CD14-positive monocyte (primary cell): ENCODE measurements around the gene OR5D13. TPM values are rescaled to one million over a fixed set of nuclear protein-coding genes. Genes with fewer than 3 reads are reported as not detected.

Experiments
- DNase-seq, 3 donors: peaks; one replicate each; pipeline ENCODE4 v3.0.0-alpha.2; 2011 to 2022
- H2AFZ ChIP-seq: 2 replicates; pipeline ENCODE4 v1.6.0; 2012; ENCODE audit warnings: mild to moderate bottlenecking, low read depth, low read length, inconsistent platforms; ENCODE audit not compliant: insufficient read depth, poor library complexity, severe bottlenecking
- H3K27ac ChIP-seq, 2 donors: 1 replicate in 1 of 2; 2 replicates in 1 of 2; pipeline ENCODE4 v1.5.1; 2012 to 2013; ENCODE audit warnings: low read length in 2 of 2, control low read depth in 1 of 2, inconsistent platforms in 1 of 2, low read depth in 1 of 2, mild to moderate bottlenecking in 1 of 2
- H3K27me3 ChIP-seq, 2 donors: one replicate each; pipeline versions ENCODE4 v1.6.0 to v1.6.1; 2011 to 2013; ENCODE audit warnings: low read length in 2 of 2; ENCODE audit not compliant: control insufficient read depth in 2 of 2, insufficient read depth in 2 of 2
- H3K36me3 ChIP-seq, 2 donors: replicated peaks in 1 of 2; 1 replicate in 1 of 2; 2 replicates in 1 of 2; pipeline versions ENCODE4 v1.5.1 to v1.6.1; 2012 to 2013; ENCODE audit warnings: low read length in 2 of 2, control low read depth in 1 of 2, inconsistent platforms in 1 of 2, mild to moderate bottlenecking in 1 of 2; ENCODE audit not compliant: insufficient read depth in 2 of 2, control insufficient read depth in 1 of 2
- H3K4me1 ChIP-seq, 2 donors: 1 replicate in 1 of 2; 2 replicates in 1 of 2; pipeline versions ENCODE4 v1.5.1 to v1.6.1; 2012 to 2013; ENCODE audit warnings: low read length in 2 of 2, control low read depth in 1 of 2, inconsistent platforms in 1 of 2, mild to moderate bottlenecking in 1 of 2, moderate library complexity in 1 of 2; ENCODE audit not compliant: insufficient read depth in 2 of 2, control insufficient read depth in 1 of 2
- H3K4me2 ChIP-seq: replicated peaks from 2 replicates; pipeline ENCODE3; 2012; ENCODE audit warnings: low read length, moderate library complexity, mild to moderate bottlenecking; ENCODE audit not compliant: poor library complexity, severe bottlenecking; ENCODE audit errors: extremely low read depth
- H3K4me3 ChIP-seq, 3 experiments: fragments of 200-600 bp in 1 of 3; sonication (generic) in 1 of 3; replicated peaks in 1 of 3; 1 replicate in 2 of 3; 2 replicates in 1 of 3; pipeline ENCODE4 v1.5.1; 2011 to 2013; ENCODE audit warnings: low read length in 3 of 3, mild to moderate bottlenecking in 3 of 3, control low read depth in 2 of 3, low read depth in 2 of 3, inconsistent platforms in 1 of 3, moderate library complexity in 1 of 3
- H3K79me2 ChIP-seq: 2 replicates; pipeline ENCODE4 v1.6.0; 2012; ENCODE audit warnings: mild to moderate bottlenecking, control low read depth, inconsistent platforms, low read length, moderate library complexity; ENCODE audit not compliant: insufficient read depth
- H3K9ac ChIP-seq: 2 replicates; pipeline ENCODE4 v1.6.0; 2017; ENCODE audit warnings: low read length, mild to moderate bottlenecking; ENCODE audit not compliant: insufficient read depth, poor library complexity, severe bottlenecking
- H3K9me3 ChIP-seq, 2 donors: replicated peaks in 1 of 2; 1 replicate in 1 of 2; 2 replicates in 1 of 2; pipeline versions ENCODE4 v1.5.1 to v1.6.1; 2012 to 2013; ENCODE audit warnings: low read length in 2 of 2, control low read depth in 1 of 2; ENCODE audit not compliant: control insufficient read depth in 1 of 2, insufficient read depth in 1 of 2
- H4K20me1 ChIP-seq: 2 replicates; pipeline ENCODE4 v1.6.0; 2012; ENCODE audit warnings: mild to moderate bottlenecking, low read length, control low read depth, moderate library complexity; ENCODE audit not compliant: insufficient read depth
- H3K27ac Mint-ChIP-seq, 7 donors: one replicate each; pipeline ENCODE4 v1.8.0; 2020; ENCODE audit warnings: mild to moderate bottlenecking in 7 of 7, mixed read lengths in 7 of 7, moderate library complexity in 6 of 7, inconsistent platforms in 2 of 7
- H3K27me3 Mint-ChIP-seq, 3 donors: one replicate each; pipeline ENCODE4 v1.8.0; 2021 to 2022; ENCODE audit warnings: low read depth in 3 of 3, mild to moderate bottlenecking in 3 of 3, mixed read lengths in 3 of 3, moderate library complexity in 3 of 3, inconsistent platforms in 1 of 3
- H3K36me3 Mint-ChIP-seq, 2 donors: one replicate each; pipeline ENCODE4 v1.8.0; 2020; ENCODE audit warnings: mixed read lengths in 2 of 2, inconsistent platforms in 1 of 2, mild to moderate bottlenecking in 1 of 2
- H3K4me1 Mint-ChIP-seq: one replicate; pipeline ENCODE4 v1.8.0; 2020; ENCODE audit warnings: mild to moderate bottlenecking, mixed read lengths
- H3K4me3 Mint-ChIP-seq, 2 donors: one replicate each; pipeline ENCODE4 v1.8.0; 2020; ENCODE audit warnings: mild to moderate bottlenecking in 2 of 2, mixed read lengths in 2 of 2, moderate library complexity in 1 of 2
- H3K9me3 Mint-ChIP-seq, 7 donors: one replicate each; pipeline ENCODE4 v1.8.0; 2020 to 2022; ENCODE audit warnings: mixed read lengths in 7 of 7, mild to moderate bottlenecking in 6 of 7, moderate library complexity in 6 of 7, inconsistent platforms in 2 of 7
- WGBS: methylation state at CpG from one replicate; pipeline ENCODE4 v1.1.5; 2013; ENCODE audit warnings: missing lambda C conversion rate; ENCODE audit not compliant: insufficient coverage; 5-methylcytosine and 5-hydroxymethylcytosine counted together
- intact Hi-C, 2 donors: fragments of 100-400 bp; cut with micrococcal nuclease; formaldehyde crosslinking; loops; one replicate each; pipeline versions ENCODE4 v1.15.0 to v1.15.1; 2023
- polyA plus RNA-seq, 3 donors: library from polyadenylated mRNA; depleted of rRNA in 1 of 3; unstranded in 2 of 3; stranded (reverse) in 1 of 3; fragments of 300-500 nt in 2 of 3; fragments of >200 nt in 1 of 3; fragmentation: Illumina TruSeq in 2 of 3; gene quantifications; 1 replicate in 2 of 3; 2 replicates in 1 of 3; pipeline ENCODE4 v1.2.3, GENCODE V29; 2012 to 2021
- TF ChIP-seq, protein P1 (sequence below): fragments of 200-600 bp; IDR thresholded peaks from one replicate; pipeline ENCODE4 v1.8.0; 2022; ENCODE audit warnings: antibody characterized with exemption, mild to moderate bottlenecking

Gene OR5D13
- polyA plus RNA-seq, 3 donors = not detected

DNA sequence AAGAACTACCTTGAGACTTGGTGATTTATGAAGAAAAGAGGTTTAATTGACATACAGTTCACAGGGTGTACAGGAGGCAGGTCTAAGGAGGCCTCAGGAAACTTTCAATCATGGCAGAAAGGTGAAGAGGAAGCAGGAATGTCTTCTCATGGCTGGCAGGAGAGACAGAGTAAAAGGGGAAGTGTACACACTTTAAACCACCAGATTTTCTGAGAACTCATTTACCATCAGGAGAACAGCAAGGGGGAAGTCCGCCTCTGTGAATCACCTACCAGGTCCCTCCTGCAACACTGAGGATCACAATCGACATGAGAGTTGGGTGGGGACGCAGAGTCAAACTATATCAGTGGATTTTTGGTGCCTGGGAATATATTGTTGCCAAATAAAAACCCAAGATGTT lies 40.3 kb upstream of the OR5D13 start:
- no CpG with 5 or more reads among the region's 3 CpGs for WGBS

DNA sequence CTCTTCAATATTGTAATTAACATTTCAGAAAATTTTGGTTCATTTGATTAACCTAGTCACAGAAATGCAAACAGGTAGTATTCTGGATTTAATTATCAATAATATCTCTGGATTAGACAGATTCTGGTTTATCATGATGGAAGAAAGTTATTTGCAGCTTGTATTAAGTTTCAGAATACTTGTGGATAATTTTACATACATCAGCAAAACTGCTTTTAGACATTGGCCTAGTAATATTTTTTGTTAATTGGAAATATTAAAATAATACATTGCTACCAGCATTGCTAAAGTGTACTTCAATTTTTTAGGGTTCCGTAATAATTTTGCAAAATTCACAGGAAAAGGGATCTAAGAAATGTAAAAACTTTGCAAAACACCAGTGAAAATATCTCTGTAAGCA lies 18.4 kb downstream of the OR5D13 start:
- H3K4me1 Mint-ChIP-seq = no peaks in the 10 kb centered on the region
- no peak overlapping the region for H3K4me3 Mint-ChIP-seq
- no peaks in the 10 kb centered on the region for H3K36me3 Mint-ChIP-seq
- H2AFZ ChIP-seq = no peak overlapping the region
- no peak for DNase-seq
- no peak overlapping the region for H3K4me2 ChIP-seq
- no peaks in the 10 kb centered on the region for H3K27me3 Mint-ChIP-seq
- H3K9me3 Mint-ChIP-seq = peaks cover 0 to 10% (median 2%) of the 10 kb centered on the region in 7 donors
- H4K20me1 ChIP-seq = no peaks in the 10 kb centered on the region
- intact Hi-C loops = no loop called here
- no peak overlapping the region for H3K27ac Mint-ChIP-seq
- TF ChIP-seq, protein P1, sequence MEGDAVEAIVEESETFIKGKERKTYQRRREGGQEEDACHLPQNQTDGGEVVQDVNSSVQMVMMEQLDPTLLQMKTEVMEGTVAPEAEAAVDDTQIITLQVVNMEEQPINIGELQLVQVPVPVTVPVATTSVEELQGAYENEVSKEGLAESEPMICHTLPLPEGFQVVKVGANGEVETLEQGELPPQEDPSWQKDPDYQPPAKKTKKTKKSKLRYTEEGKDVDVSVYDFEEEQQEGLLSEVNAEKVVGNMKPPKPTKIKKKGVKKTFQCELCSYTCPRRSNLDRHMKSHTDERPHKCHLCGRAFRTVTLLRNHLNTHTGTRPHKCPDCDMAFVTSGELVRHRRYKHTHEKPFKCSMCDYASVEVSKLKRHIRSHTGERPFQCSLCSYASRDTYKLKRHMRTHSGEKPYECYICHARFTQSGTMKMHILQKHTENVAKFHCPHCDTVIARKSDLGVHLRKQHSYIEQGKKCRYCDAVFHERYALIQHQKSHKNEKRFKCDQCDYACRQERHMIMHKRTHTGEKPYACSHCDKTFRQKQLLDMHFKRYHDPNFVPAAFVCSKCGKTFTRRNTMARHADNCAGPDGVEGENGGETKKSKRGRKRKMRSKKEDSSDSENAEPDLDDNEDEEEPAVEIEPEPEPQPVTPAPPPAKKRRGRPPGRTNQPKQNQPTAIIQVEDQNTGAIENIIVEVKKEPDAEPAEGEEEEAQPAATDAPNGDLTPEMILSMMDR = no peak
- H3K36me3 ChIP-seq = no peaks in the 10 kb centered on the region
- no peaks in the 10 kb centered on the region for H3K27me3 ChIP-seq
- no peak overlapping the region for H3K9ac ChIP-seq
- H3K9me3 ChIP-seq = peaks cover 0 to 6% of the 10 kb centered on the region in 2 donors
- no peak overlapping the region for H3K4me3 ChIP-seq
- no CpG with 5 or more reads among the region's 1 CpG for WGBS
- no peaks in the 10 kb centered on the region for H3K4me1 ChIP-seq
- no peak overlapping the region for H3K27ac ChIP-seq
- H3K79me2 ChIP-seq = no peaks in the 10 kb centered on the region

More for the DNA sequence above, 40.3 kb upstream of the OR5D13 start:
- no peak overlapping the region for H3K4me3 Mint-ChIP-seq
- intact Hi-C loops = no loop called here
- H3K4me1 ChIP-seq = no peaks in the 10 kb centered on the region
- H3K9me3 ChIP-seq = peaks cover 8 to 19% of the 10 kb centered on the region in 2 donors
- H3K36me3 ChIP-seq = no peaks in the 10 kb centered on the region
- H3K27ac Mint-ChIP-seq = no peak overlapping the region
- no peak overlapping the region for H3K4me3 ChIP-seq
- no peaks in the 10 kb centered on the region for H3K27me3 Mint-ChIP-seq
- no peaks in the 10 kb centered on the region for H3K79me2 ChIP-seq
- peaks cover 2 to 26% (median 8%) of the 10 kb centered on the region in 7 donors for H3K9me3 Mint-ChIP-seq
- no peaks in the 10 kb centered on the region for H3K36me3 Mint-ChIP-seq
- DNase-seq = no peak
- no peak overlapping the region for H2AFZ ChIP-seq
- H3K27ac ChIP-seq = no peak overlapping the region
- H4K20me1 ChIP-seq = no peaks in the 10 kb centered on the region
- TF ChIP-seq, protein P1 = no peak
- H3K27me3 ChIP-seq = no peaks in the 10 kb centered on the region
- H3K4me1 Mint-ChIP-seq = no peaks in the 10 kb centered on the region
- H3K4me2 ChIP-seq = no peak overlapping the region
- no peak overlapping the region for H3K9ac ChIP-seq
